Measurements from ENCODE around the gene COQ10B. TPM values are rescaled to one million over a fixed set of nuclear protein-coding genes. Genes with fewer than 3 reads are reported as not detected.
"Not testable (repeated sequence)": the region's sequence is repeated elsewhere in the genome, so short reads cannot be mapped to it uniquely, and the experiment has no call there.

Gene COQ10B
- polyA plus RNA-seq, 3 donors = 15.6 to 20.3 (median 15.9) TPM

DNA sequence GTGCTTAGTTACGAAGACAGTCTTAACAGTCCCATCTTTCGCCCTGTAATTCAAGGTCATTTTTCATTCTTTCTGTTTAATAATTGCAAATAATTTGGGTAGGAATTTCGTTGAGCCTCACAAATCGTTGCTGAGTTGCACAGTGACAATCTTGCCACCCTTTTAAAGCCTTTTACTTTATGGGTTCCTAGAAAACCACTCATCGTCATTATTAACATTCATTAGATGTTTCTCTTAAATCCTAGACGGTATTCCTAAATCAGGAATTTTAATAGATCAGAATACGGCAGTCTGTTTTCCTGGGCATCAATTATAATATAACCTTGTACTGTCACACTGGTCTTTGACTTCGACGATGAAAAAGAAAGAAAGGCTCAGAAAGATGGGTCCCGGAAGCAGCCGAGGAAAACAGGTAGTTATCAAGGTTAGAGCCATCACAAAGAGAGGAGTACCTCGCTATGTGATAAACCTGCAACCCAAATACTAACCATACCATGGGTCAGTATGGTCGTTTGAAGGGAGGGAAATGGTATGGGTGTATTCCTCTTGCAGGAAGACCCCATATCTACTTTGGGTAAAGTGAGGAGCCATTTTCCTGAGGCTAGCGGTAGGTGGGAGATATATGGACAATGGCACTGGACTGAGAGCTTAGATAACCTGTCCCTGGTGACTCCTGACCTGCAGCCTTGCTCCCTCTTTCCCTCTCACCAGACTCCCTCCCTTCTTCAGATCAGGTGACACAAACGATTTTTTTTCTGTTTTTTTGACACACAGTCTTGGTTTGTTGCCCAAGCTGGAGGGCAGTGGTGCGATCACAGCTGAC lies 17.5 kb upstream of the COQ10B start:
- DNase-seq (ENCODE audit: extremely low read depth in 1 of 11, low read depth in 9 of 11, low spot score in 4 of 11) = no peak

DNA sequence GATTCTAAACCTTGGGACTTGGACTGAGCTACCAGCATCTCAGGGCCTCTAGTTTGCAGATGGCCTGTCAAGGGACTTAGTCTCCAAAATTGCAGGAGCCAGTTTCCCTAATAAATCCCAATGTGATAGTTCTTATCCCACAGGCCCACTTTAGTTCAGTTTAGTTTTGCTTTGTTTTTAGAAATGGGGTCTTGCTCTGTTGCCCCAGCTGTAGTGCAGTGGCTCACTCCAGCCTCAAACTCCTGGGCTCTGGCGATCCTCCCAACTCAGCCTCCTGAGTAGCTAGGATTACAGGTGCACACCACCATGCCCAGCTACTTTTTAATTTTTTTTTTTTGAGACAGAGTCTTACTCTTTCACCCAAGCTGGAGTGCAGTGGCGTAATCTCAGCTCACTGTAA lies 16.0 kb upstream of the COQ10B start:
- DNase-seq (ENCODE audit: extremely low read depth in 1 of 11, low read depth in 9 of 11, low spot score in 4 of 11) = no peak

DNA sequence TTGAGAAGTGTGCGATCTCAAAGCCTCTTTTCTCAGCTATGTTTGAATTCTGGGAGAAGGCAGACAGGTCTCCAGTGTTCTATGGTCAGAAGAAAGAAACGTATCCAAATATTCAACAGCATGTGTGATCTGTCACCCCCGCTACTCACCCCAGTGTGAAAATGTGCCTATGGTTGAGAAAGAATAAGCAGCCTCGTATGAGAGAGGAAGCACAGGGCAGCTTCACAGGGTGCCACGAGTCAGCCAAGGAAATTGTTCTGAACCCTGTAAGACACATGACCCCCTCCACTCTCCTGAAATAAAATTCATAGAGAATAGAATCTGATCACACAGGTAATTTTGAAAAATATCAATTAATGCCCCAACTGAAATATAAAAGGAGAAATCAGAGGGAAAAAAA lies 10.5 kb upstream of the COQ10B start:
- no peak for DNase-seq (ENCODE audit: extremely low read depth in 1 of 11, low read depth in 9 of 11, low spot score in 4 of 11)

DNA sequence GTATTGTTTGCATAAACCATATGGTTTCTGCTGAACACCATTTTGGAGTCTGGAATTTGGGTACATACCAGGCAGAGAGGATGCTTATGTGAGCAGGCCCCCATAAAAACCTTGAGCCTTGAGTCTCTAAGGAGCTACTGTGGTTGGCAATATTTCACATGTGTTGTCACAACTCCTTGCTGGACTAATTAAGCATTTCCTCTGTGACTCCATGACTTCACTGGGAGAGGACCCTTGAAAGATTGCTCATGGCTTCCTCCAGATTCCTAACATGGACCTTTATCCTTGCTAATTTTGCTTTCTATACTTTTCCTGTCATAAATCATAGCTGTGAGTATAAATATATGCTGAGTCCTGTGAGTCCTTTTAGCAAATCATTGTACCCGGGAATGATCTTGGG lies 7.6 kb upstream of the COQ10B start:
- no peak for DNase-seq (ENCODE audit: extremely low read depth in 1 of 11, low read depth in 9 of 11, low spot score in 4 of 11)

DNA sequence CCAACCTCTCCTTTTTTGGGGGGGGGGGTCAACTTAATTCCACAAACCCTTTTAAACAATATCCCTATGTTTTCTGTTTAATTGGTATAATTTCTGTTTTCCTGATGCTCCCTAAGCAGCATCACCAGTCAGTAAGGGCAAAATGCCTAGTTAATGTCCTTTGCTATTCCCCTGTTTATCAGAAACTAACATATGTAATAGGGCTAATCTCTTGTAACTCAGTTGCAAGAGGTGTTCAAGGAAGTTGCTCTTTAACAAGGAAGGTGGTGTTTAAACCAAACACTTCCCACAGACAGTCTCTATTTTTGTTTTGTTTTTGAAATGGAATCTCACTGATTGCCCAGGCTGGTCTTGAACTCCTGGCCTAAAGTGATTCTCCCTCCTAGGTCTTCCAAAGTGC lies 6.5 kb upstream of the COQ10B start:
- no peak for DNase-seq (ENCODE audit: extremely low read depth in 1 of 11, low read depth in 9 of 11, low spot score in 4 of 11)

- no peak for DNase-seq (ENCODE audit: extremely low read depth in 1 of 11, low read depth in 9 of 11, low spot score in 4 of 11)
Observed at GRCh38 chr2:197450465-197450864, 2.9 kb upstream of the COQ10B start.

GRCh38 chr2:197450935-197451358 lies 2.4 kb upstream of the COQ10B start:
- not testable (repeated sequence) for DNase-seq (ENCODE audit: extremely low read depth in 1 of 11, low read depth in 9 of 11, low spot score in 4 of 11)

DNA sequence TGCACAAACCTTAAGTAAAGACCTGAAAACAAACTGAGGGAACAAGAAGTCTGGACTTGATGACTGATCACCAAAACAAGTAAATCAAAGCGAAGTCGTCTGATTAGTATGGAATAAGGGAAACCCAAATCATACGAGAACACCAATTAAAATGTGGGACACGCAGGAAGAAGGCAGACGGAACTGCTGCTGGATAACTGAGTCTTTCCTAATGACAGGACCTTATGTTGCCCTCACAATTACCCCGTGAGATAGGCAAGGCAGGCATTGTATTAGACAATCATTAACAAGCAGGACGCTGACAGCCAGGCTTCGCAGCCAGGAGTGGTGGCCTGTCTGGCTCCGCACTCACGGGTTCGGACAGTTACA lies 614 bp upstream of the COQ10B start:
- no peak for DNase-seq (ENCODE audit: extremely low read depth in 1 of 11, low read depth in 9 of 11, low spot score in 4 of 11)

DNA sequence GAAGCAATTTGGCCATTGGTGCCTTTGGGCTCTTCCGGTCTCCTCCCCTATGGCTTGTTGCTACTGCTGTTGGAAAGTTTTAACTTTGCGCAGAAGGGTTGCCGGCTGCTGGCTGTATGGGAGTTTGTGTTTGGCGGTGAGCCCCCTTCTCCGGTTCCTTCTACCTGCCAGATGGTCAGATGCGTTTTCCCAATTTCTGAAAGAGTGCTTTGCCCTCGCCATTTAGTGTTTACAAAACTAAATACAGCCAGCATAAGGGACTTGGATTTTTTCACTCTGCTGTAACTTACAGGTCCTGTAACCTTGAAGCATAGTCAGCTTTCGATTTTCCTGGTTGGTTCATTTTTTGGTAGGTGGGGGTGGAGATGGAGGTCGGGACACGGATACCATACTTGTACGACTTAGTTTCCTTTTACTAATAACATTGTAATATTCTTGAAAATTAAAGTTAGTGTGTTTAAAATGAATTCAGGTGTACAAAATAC lies 604 bp downstream of the COQ10B start:
- peak in 4 of 11 donors; percentile 19 to 74 (median 56) for DNase-seq (ENCODE audit: extremely low read depth in 1 of 11, low read depth in 9 of 11, low spot score in 4 of 11)

DNA sequence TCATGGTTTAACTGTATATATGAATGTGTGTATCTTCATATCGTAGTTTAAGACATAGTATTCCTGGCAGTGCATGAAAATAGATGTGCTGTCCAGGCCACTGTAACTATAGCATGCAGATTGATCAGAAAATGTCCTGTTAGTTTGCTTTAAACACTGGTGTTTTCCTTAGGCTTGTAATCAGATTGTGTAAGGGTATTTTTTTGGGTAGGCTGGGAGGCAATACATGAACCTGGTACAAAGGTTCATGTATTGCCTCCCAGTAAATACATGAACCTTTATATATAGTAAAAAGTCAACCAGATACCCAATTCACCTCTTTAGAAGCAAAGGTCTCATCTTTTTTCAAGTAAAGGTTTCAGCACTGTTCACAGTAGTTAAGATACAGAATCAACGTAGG lies 1.6 kb downstream of the COQ10B start:
- no peak for DNase-seq (ENCODE audit: extremely low read depth in 1 of 11, low read depth in 9 of 11, low spot score in 4 of 11)

- DNase-seq (ENCODE audit: extremely low read depth in 1 of 11, low read depth in 9 of 11, low spot score in 4 of 11) = no peak
Observed at GRCh38 chr2:197455428-197455827, 2.1 kb downstream of the COQ10B start.

DNA sequence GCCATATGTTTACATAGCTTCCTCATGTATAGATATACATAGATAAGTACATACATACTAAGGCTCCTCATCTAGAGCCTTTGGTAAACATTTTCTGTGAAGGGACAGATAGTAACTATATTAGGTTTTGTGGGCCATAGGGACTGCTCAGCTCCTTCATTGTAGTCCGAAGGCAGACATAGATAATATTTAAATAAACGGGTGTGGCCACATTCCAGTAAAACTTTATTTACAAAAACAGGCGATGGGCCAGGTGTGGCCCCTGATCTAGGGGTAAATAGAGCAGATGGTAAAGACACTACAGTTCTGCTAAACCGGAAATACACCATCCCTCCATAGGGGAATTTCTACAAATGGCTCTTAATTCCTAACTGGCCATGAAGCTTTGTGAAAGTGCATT lies 7.3 kb downstream of the COQ10B start:
- DNase-seq (ENCODE audit: extremely low read depth in 1 of 11, low read depth in 9 of 11, low spot score in 4 of 11) = no peak

DNA sequence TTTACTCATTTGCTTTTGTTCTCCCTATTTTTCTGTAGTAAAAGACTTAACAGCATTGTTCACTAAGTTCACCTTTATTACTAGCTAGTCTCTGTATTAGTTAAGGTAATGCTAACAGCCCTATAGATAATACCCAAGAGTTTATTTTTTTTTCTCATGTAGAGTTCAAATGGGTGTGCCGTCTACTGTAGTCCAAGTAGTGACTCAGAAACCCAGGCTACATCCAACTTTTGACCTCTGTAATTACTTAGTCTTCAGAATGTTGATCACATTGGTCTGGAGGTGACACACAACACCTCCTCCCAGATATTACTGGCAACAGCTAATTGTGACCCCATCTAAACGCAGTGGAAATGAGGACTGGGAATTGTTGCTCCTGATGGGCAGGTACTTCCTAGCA lies 7.7 kb downstream of the COQ10B start:
- DNase-seq (ENCODE audit: extremely low read depth in 1 of 11, low read depth in 9 of 11, low spot score in 4 of 11) = no peak

- DNase-seq (ENCODE audit: extremely low read depth in 1 of 11, low read depth in 9 of 11, low spot score in 4 of 11) = no peak
Observed at GRCh38 chr2:197464175-197464574, 10.8 kb downstream of the COQ10B start.

- no peak for DNase-seq (ENCODE audit: extremely low read depth in 1 of 11, low read depth in 9 of 11, low spot score in 4 of 11)
Observed at GRCh38 chr2:197472166-197472565, 18.8 kb downstream of the COQ10B start.

DNA sequence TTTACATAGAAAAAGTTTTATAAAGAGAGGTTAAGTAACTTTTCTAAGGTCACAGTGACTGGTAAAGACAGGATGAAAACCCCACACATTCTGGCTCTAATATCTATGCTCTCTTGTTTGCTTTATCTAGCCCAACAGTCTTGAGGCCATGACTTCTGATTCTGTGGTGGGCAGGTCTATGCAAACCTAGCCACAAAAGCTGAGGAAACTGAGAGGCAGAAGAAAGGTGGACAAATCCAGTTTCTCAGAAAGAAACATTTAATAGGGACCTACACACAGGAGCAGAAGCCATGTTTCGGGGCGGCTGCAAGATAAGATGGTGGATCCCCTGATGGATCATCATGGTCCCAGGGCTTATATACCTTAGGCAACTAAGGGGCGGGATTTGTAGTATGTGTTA lies 24.4 kb downstream of the COQ10B start:
- no peak for DNase-seq (ENCODE audit: extremely low read depth in 1 of 11, low read depth in 9 of 11, low spot score in 4 of 11)

- DNase-seq (ENCODE audit: extremely low read depth in 1 of 11, low read depth in 9 of 11, low spot score in 4 of 11) = no peak
Observed at GRCh38 chr2:197480165-197481036, 27.0 kb downstream of the COQ10B start.

DNA sequence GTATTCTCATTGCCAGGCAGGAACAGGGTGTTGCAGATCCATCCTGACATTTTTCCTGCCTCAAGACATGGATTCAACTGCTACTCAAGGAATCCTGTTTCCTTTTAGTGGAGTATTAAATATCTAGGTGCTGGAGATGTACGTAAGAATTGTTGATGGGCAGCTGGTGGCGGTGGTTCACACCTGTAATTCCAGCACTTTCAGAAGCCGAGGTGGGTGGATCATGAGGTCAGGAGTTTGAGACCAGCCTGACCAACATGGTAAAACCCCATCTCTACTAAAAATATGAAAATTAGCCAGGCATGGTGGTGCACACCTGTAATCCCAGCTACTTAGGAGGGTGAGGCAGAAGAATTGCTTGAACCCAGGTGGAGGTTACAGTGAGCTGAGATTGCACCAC lies 30.9 kb downstream of the COQ10B start:
- DNase-seq (ENCODE audit: extremely low read depth in 1 of 11, low read depth in 9 of 11, low spot score in 4 of 11) = not testable (repeated sequence)

- no peak for DNase-seq (ENCODE audit: extremely low read depth in 1 of 11, low read depth in 9 of 11, low spot score in 4 of 11)
Observed at GRCh38 chr2:197486175-197486574, 32.8 kb downstream of the COQ10B start.

- DNase-seq (ENCODE audit: extremely low read depth in 1 of 11, low read depth in 9 of 11, low spot score in 4 of 11) = no peak
Observed at GRCh38 chr2:197487385-197487784, 34.0 kb downstream of the COQ10B start.

All from renal cortex interstitium (tissue), 11 donors.